Measurements from ENCODE around the gene CEACAM16.
"Not testable (repeated sequence)": the region's sequence is repeated elsewhere in the genome, so short reads cannot be mapped to it uniquely, and the experiment has no call there.

Gene CEACAM16, protein sequence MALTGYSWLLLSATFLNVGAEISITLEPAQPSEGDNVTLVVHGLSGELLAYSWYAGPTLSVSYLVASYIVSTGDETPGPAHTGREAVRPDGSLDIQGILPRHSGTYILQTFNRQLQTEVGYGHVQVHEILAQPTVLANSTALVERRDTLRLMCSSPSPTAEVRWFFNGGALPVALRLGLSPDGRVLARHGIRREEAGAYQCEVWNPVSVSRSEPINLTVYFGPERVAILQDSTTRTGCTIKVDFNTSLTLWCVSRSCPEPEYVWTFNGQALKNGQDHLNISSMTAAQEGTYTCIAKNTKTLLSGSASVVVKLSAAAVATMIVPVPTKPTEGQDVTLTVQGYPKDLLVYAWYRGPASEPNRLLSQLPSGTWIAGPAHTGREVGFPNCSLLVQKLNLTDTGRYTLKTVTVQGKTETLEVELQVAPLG

GRCh38 chr19:44698492-44699201 is at the start of gene CEACAM16:
Gene CEACAM16, plus strand, starts transcription at chr19:44699151. Its CDS starts 2,306 bp downstream, at chr19:44701457.
- DNase-seq (ENCODE audit: low read depth in 1 of 2, low spot score in 1 of 2): no peak

DNA sequence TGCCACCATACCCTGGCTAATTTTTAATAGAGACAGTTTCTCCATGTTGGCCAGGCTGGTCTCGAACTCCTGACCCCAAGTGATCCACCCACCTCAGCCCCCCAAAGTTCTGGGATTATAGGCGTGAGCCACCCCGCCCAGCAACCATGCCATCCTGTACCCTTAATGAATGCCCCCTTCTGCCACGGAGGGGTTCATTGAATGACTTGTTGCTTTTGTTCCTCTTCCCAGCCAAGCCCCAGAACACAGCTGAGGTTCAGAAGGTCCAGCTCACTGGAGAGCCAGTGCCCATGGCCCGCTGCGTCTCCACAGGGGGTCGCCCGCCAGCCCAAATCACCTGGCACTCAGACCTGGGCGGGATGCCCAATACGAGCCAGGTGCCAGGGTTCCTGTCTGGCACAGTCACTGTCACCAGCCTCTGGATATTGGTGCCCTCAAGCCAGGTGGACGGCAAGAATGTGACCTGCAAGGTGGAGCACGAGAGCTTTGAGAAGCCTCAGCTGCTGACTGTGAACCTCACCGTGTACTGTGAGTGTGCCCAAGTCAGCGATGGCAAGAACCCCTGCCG is 49.3 kb upstream of the CEACAM16 start:
- no peak for DNase-seq (ENCODE audit: low read depth in 1 of 2, low spot score in 1 of 2)

DNA sequence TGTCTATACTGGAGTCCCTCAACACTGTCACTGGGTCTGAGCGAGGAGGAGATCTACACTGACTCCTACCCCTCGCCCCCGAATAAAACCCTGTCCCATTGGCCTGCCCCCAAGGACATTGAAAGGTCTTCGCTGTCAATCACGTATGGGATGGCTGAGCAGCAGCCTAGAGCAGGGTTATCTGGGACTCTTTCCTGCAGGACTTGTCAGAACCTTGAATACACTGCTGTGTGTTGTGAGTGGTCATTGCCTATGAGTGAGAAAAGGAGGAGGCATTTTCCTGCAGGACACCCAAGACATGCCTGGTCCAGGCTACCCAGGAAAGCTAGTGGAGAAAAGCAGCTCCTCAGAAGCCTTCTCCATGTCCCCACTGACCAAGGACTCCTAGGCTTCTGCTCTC is 45.6 kb upstream of the CEACAM16 start:
- DNase-seq (ENCODE audit: low read depth in 1 of 2, low spot score in 1 of 2): no peak

GRCh38 chr19:44653977-44654774 is 44.8 kb upstream of the CEACAM16 start:
- DNase-seq (ENCODE audit: low read depth in 1 of 2, low spot score in 1 of 2): peak; percentile 33 to 56

- DNase-seq (ENCODE audit: low read depth in 1 of 2, low spot score in 1 of 2): peak; percentile 49 to 58
Measured at GRCh38 chr19:44657211-44657921, 41.6 kb upstream of the CEACAM16 start.

- DNase-seq (ENCODE audit: low read depth in 1 of 2, low spot score in 1 of 2): no peak
Measured at GRCh38 chr19:44658069-44658733, 40.8 kb upstream of the CEACAM16 start.

DNA sequence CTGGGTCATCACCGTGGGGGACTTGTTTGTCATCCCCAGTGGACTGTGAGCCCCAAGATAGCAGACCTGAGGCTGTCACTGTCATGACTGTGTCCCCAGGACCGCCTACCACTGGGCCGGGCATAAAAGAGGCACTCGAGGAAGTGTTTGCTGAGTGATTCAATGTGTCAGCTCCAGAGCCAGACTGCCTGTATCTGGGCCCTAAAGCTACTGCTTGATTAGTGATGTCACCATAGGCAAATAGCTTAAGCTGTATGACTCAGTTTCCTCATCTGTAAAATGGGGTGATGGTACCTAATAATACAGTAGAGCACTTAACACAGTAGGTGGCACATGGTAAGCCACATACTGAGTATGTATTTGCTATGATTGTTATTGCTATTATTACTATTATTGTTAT is 38.9 kb upstream of the CEACAM16 start:
- DNase-seq (ENCODE audit: low read depth in 1 of 2, low spot score in 1 of 2): no peak

DNA sequence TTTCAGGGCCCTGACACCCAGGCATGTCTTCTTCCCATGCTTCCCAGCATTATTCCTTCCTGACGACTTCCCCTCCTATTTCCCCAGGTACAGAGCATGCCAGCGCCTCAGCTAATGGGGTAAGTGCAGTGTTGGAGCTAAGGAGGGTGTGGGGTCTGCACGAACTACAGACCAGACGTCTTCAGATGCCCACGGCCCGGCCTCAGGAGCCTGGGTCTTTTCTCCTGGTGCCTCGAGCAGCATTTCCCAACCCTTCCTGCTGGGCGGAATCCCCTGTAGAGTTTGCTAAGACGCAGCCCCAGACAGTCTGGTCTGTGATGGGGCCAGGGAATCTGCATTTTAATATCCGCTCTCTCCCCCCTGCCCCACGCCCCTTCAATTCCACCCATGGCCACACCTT is 37.7 kb upstream of the CEACAM16 start:
- DNase-seq (ENCODE audit: low read depth in 1 of 2, low spot score in 1 of 2): no peak

DNA sequence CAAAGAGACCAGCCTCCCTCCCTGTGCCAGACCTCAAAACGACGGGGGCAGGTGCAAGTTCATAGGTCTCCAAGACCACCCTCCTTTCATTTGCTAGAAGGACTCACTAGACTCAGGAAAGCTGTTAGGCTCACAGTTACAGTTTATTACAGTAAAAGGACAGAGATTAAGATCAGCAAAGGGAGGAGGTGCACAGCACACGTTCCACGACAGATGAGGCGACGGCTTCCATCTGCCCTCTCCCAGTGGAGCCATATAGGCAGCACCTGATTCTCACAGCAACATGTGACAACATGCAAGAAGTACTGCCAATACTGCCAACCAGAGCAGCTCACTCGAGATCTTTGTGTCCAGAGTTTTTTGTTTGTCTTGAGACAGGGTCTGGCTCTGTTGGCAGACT is 37.0 kb upstream of the CEACAM16 start:
- DNase-seq (ENCODE audit: low read depth in 1 of 2, low spot score in 1 of 2): no peak

DNA sequence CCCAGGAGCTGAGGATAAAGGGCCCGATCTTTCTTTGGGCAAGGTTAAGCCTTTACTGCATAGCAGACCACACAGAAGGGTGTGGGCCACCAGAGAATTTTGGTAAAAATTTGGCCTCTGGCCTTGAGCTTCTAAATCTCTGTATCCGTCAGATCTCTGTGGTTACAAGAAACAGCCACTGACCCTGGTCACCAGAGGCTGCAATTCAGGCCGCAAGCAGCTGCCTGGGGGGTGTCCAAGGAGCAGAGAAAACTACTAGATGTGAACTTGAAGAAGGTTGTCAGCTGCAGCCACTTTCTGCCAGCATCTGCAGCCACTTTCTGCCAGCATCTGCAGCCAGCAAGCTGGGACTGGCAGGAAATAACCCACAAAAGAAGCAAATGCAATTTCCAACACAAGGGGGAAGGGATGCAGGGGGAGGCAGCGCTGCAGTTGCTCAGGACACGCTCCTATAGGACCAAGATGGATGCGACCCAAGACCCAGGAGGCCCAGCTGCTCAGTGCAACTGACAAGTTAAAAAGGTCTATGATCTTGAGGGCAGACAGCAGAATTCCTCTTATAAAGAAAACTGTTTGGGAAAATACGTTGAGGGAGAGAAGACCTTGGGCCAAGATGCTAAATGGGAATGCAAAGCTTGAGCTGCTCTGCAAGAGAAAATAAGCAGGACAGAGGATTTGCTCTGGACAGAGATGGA is 36.1 kb upstream of the CEACAM16 start:
- no peak for DNase-seq (ENCODE audit: low read depth in 1 of 2, low spot score in 1 of 2)

- no peak for DNase-seq (ENCODE audit: low read depth in 1 of 2, low spot score in 1 of 2)
Measured at GRCh38 chr19:44663996-44664395, 35.0 kb upstream of the CEACAM16 start.

DNA sequence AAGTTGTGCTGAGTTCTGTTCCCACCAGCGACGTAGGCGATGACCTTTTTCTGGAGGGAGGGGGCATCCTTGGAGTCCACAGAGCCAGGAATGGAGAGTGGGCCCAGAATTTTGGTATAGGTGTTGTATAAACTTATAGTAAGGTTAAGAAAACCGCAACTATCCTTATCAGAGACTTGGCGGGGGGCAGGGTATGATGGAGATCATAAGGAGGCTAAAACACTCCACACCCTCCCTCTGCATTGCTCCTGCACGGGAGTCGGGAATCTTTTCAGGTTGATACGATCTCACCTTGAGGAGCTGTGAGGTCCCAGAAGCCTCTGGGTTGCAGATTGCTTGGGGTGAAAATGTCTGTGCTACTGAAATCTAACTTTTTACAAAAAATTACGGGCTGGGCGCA is 34.0 kb upstream of the CEACAM16 start:
- no peak for DNase-seq (ENCODE audit: low read depth in 1 of 2, low spot score in 1 of 2)

GRCh38 chr19:44666852-44667556 is 31.9 kb upstream of the CEACAM16 start:
- DNase-seq (ENCODE audit: low read depth in 1 of 2, low spot score in 1 of 2): no peak

DNA sequence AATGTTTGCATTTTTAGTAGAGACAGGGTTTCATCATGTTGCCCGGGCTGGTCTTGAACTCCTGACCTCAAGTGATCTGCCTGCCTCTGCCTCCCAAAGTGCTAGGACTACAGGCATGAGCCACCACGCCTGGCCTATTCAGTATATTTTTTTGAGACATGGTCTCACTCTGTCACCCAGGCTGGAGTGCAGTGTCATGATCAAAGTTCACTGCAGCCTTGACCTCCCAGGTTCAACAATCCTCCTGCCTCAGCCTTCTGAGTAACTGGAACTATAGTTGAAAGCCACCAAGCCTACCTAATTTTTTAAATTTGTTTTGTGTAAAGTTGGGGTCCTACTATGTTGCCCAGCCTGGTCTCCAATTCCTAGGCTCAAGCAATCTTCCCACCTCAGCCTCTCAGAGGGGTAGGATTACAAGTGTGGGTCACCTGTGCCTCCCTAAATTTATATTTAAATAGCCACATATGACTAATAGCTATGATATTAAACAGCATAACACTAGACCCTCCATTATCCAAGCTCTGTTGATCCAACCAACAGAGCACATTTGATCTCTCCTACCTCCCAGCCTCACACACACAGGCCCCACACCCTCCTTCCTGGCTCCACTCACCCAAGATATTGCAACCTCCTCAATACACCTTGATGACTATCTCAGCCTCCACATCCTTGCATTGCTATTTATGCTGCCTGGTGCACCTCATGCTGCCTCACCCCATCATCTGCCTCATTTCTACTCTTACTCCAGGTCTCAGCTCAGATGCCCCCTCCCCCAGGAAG is 29.8 kb upstream of the CEACAM16 start:
- no peak for DNase-seq (ENCODE audit: low read depth in 1 of 2, low spot score in 1 of 2)

DNA sequence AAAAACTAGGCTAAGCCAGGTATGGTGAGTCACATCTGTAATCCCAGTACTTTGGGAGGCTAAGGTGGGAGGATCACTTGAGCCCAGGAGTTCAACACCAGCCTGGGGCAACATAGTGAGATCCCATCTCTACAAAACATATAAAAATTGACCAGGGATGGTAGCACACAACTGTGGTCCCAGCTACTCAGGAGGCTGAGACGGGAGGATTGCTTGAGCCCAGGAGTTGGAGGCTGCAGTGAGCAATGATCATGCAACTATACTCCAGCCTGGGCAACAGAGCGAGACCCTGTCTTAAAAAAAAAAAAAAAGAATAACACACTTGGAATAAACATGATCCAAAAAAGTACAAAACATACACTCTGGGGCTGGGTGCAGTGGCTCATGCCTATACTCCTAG is 28.9 kb upstream of the CEACAM16 start:
- not testable (repeated sequence) for DNase-seq (ENCODE audit: low read depth in 1 of 2, low spot score in 1 of 2)

DNA sequence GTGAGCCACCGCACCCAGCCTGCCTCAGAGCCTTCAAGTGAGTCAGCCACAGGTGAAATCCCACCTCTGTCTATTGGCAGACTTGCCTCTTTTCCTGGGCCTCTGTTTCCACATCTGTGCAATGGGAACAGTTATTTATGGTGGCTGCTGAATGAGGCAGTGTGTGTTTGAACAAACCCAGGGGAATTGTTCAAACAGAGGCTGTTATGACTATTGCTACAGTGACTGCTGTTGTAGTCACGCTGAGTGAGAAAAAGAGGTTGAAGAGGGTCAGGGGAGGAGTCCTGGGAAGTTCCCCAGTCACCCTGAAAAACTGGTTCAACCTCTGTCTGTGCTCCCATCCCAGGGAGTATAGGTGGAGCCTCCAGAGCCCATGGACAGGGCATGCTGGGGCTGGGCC is 27.6 kb upstream of the CEACAM16 start, which contains the start of gene CEACAM19:
TSS of gene CEACAM19 (plus strand) at position 83 of the 400 bp plus-strand sequence. CDS start 450 bp downstream, outside the sequence.
- DNase-seq (ENCODE audit: low read depth in 1 of 2, low spot score in 1 of 2): no peak

DNA sequence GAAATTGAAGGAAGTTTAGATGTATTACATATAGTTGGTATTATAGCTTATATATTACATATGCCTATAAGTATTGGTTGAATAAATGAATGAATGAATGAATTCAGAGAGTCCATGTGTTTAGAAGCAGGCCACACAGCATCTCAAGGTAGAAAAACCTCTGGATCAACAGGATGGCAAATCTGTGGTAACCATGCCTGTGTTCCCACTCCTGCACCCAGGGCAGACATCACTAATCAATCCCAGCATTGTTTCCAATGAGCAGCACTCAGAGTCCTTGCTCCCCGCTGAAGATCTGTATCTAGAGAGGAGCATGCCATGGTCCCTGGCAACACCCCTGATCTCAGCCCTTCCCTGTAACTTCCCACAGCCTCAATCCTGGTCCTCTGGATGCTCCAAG is 26.7 kb upstream of the CEACAM16 start:
- no peak for DNase-seq (ENCODE audit: low read depth in 1 of 2, low spot score in 1 of 2)

DNA sequence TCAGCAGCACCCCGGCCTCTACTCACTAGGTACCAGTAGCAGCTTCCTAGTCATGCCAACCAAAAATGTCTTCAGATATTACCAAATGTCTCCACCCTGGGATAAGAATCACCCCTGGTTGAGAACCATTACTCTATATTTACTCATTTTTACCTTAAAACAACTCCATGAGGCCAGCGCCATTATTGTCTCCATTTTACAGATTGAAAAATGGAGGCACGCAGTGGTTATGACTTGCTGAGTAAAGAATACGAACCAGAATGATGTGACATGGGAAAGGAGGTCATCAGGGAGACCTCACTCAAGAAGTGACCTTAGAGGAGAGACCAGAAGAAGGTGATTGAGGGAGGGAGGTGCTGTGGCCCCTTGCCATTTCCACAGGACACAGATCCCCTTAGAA is 25.4 kb upstream of the CEACAM16 start:
- DNase-seq (ENCODE audit: low read depth in 1 of 2, low spot score in 1 of 2): no peak

Data from activated CD4-positive, alpha-beta T cell treated with anti-CD3 and anti-CD28 coated beads, Interleukin-2, amount 50 U/mL, for 24 hours (primary cell).